Mammary microvascular endothelial cell (primary cell): Measurements from ENCODE around the gene APLP2. TPM values are rescaled to one million over a fixed set of nuclear protein-coding genes. Genes with fewer than 3 reads are reported as not detected.

ENCODE experiments used
- total RNA-seq: library from RNA; depleted of rRNA; stranded (reverse); fragments of >200 nt; gene quantifications from 2 replicates; pipeline ENCODE4 v1.2.3, GENCODE V29; 2015

APLP2 gene
- 1,000 and 1,005 TPM in 2 replicates for total RNA-seq

DNA sequence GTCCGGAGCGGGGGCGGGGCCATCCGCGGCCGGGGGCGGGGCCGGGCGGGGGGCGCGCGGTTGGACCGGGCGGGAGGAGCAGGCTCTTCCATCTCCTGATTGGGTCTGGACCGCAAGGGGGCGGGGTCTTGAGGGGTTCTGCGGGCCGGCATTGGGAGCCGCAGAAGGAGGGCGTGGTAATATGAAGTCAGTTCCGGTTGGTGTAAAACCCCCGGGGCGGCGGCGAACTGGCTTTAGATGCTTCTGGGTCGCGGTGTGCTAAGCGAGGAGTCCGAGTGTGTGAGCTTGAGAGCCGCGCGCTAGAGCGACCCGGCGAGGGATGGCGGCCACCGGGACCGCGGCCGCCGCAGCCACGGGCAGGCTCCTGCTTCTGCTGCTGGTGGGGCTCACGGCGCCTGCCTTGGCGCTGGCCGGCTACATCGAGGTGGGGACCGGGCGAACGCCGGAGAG lies at the start of gene APLP2:
Gene APLP2, plus strand, starts transcription at position 236 of the 450 bp plus-strand sequence. Its CDS starts 84 bp downstream, at position 320.

GRCh38 chr11:130159657-130160497 lies 90.2 kb downstream of the APLP2 start, which contains the start of gene ST14:
Gene ST14, plus strand, starts transcription at chr11:130159782. Its CDS starts 198 bp downstream, at chr11:130159980.

Other genes starting within 250 kb of the APLP2 start
- gene NFRKB, start 174.3 kb upstream of the APLP2 start, total RNA-seq, result 19.1 and 23.2 TPM in 2 replicates
- gene PRDM10, start 67.1 kb upstream of the APLP2 start, total RNA-seq, result 5.2 and 5.6 TPM in 2 replicates
- under 0.01 and 0.05 TPM in 2 replicates for gene ST14, start 89.9 kb downstream of the APLP2 start, total RNA-seq
- gene ZBTB44, start 245.0 kb downstream of the APLP2 start, total RNA-seq, result 8.3 and 11.7 TPM in 2 replicates